ENCODE data around the gene ASAP2.

DNA sequence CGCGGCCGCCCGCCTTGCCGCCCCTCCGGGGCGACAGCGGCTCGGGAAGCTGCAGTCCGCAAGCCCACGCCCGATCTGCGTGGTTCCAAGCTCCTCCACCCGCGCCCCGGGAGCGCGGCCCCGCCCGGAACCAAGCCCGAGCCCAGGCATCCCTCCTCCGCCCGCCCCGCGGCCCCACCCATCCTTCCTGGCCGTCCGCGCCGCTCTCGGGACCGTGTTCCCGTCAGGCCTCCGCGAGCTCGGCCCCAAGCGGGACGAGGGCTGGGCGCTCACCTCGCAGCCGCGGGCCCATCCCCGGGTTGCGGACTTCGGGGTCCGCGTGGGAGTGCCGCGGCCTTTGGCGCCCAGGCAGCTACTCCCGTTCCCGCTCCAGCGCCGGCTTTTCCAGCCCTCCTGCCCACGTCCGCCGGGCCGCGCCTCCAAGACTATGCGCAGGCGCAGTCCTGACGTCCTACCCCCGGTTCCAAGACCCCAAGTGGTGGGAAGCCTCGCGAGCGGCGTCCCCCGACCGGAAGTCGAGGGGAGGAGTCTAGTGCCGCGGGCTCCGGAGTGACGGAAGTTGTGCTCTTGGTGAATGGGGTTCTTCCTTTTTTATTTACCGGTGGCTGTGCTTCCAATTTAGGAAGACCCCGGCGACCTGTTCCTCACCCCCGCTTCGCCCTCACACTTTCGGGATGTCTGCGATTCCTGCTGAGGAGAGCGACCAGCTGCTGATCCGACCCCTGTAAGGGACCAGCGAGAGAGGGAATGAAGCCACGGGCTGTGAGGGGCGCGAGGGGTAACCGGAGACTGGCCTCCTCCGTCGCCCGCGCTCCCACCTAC lies 216.7 kb downstream of the ASAP2 start, which contains the start of the genes CPSF3 and ITGB1BP1:
- TF ChIP-seq, protein P1, sequence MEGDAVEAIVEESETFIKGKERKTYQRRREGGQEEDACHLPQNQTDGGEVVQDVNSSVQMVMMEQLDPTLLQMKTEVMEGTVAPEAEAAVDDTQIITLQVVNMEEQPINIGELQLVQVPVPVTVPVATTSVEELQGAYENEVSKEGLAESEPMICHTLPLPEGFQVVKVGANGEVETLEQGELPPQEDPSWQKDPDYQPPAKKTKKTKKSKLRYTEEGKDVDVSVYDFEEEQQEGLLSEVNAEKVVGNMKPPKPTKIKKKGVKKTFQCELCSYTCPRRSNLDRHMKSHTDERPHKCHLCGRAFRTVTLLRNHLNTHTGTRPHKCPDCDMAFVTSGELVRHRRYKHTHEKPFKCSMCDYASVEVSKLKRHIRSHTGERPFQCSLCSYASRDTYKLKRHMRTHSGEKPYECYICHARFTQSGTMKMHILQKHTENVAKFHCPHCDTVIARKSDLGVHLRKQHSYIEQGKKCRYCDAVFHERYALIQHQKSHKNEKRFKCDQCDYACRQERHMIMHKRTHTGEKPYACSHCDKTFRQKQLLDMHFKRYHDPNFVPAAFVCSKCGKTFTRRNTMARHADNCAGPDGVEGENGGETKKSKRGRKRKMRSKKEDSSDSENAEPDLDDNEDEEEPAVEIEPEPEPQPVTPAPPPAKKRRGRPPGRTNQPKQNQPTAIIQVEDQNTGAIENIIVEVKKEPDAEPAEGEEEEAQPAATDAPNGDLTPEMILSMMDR (IDR thresholded peaks at IDR 0.05): no peak
- no peak for TF ChIP-seq EZH2 (IDR thresholded peaks at IDR 0.05; ENCODE audit: borderline replicate concordance, insufficient read depth, low read depth, low read length, poor library complexity, severe bottlenecking)
